NOMO-1 treated with dmso at 0.1 percent for 144 hours (cell line): Measurements from ENCODE around the gene SFXN2.
"Not testable (repeated sequence)": the region's sequence is repeated elsewhere in the genome, so short reads cannot be mapped to it uniquely, and the experiment has no call there.

Experiments
- DNase-seq: peaks from one replicate; lab custom pipeline; 2025; ENCODE audit not compliant: unreplicated experiment; lab: John Stamatoyannopoulos, UW

SFXN2 gene

DNA sequence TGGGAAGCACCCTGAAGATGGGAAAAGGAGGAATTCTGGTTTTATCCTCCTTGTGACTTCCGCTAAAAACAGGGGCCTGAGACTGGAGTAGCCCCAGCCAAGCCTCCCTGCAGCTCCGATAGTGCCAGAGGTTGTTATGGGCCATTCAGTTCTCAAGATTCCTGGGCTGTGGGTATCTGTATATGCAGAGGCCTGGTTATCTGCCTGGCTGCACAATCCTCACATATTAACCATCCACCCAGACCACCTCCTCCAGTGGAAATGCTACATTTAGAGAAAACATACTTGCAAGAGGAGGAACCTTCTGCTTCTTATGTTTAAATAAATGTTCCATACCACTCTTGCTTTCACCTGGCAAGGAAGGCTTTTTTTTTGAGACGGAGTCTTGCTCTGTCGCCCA lies 34.8 kb upstream of the SFXN2 start:
- no peak for DNase-seq

DNA sequence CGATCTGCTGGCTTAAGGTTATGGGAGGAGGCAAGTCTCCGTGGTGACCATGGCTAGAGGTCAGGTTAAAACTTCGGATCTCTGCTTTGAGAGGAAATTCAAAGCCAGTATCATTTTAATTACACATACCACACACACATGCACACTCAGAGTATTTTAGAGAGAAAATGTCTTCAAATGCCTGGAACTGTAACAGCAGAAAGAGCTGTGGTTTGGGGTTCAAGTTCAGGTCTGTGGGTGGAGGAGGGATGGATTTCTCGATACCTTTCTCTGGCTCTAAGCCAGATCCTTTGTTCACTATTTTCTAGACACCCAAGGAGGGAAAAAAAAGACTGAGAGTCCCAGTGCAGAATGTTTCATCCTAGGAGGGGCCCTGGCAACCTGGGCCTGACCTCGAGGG lies 32.7 kb upstream of the SFXN2 start:
- DNase-seq = no peak

DNA sequence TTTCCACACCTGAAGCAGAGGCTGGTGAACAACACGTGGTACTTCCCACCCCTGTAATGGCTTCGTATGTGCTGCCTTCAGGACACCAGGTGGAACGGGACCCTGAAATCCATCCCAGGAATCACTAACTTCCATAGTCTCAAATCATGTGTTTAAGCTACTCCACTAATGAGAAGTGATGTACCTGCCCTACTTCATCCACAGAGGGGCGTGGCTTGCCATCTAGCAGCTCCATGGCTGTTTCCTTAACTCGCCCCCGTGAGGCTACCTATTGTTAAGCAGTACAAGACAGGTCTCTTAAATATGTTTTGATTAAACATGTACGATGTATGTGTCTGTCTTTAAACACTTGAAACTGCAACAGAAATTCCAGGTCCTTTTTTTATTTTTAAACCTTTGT lies 32.0 kb upstream of the SFXN2 start:
- DNase-seq = no peak

DNA sequence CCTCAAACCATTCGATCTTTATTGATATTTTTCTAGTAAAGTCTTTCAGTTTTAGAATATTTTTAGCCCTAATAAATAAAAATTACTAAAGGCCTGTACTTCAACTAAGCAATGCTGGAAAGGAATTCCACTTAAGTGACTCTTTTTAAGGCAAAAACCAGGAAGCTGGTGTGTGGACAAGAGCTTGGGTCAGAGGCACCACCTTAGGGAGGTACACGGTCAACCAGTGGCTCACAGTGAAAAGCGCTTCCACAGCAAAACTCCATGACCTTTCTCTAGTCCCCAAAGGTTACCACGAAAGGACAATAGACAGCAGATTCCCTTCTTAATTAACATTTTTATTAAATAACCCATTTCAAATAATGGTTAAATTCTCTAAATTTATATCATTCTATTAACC lies 31.5 kb upstream of the SFXN2 start:
- no peak for DNase-seq

DNA sequence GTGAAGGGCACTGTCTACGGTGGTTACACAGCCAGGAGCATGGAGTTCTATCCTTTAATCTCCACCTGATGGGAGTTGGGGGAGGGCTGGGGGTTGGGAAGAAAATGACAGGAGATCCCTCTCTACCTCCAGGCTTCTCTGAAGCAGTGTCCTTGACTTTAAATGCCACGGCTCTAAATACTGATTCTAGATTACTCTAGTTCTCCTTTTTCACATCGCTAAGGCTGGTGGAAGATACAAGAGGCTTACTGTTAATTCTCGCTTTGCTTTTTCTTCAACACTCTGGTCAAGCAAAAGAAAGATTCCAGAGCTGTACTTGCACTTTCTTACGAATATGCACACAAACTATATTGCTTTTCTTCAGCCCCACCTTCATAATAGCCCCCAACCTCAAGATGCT lies 30.7 kb upstream of the SFXN2 start:
- DNase-seq = no peak

DNA sequence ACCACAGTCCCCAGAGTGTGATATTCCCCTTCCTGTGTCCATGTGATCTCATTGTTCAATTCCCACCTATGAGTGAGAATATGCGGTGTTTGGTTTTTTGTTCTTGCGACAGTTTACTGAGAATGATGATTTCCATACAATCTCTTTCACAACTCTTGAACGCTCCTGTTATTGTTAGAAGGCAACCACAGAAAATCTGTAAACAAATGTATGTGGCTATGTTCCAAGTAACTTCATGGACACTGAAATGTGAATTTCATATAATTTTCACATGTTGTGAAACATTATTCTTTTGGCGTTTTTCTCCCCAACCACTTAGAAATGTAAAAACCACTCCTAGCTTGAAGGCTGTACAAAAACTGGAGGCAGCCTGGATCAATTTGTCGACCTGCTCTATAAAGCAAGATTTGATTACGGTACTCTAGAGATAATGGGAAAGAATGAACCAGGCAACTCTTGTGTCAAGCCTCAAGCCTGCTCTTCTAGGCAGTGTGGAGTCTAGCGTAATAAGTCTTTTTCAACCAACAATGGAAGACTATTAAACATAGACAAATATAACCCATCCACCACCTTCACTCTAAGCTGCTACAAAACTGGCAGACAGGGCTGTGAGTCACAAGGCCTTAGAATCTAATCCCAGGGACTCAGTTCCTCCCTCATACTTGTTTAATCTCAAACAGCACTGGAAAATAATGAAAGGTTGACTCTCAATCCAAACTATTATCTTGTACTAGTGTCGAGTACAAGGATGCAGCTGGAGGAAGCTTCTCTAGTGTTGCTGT lies 23.0 kb upstream of the SFXN2 start:
- DNase-seq = no peak

DNA sequence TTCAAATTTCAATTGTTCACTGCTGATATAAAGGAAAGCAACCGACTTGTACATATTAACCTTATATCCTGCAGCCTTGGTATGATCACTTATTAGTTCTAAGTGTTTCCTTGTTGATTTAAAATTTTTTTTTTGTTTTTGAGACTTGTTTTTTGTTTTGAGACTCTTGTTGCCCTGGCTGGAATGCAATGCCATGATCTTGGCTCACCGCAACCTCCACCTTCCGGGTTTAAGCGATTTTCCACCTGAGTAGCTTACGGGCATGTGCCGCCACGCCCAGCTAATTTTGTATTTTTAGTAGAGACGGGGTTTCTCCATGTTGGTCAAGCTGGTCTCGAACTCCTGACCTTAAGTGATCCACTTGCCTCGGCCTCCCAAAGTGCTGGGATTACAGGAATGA lies 19.0 kb upstream of the SFXN2 start:
- DNase-seq = not testable (repeated sequence)

DNA sequence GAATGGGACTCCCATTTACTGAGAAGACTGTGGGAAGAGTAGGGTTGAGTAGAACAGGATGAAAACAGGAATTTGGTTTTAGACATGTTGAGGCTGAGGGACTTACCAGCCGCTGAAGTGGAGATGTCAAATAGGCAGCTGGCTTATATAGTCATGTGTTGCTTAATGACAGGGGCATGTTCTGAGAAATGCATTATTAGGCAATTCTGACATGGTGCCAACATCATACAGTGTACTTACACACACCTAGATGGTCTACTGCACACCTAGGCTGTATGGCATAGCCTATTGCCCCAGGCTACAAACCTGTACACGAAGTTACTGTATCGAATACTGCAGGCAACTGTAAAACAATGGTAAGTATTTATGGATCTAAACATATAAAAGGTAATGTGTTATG lies 17.7 kb upstream of the SFXN2 start:
- no peak for DNase-seq

DNA sequence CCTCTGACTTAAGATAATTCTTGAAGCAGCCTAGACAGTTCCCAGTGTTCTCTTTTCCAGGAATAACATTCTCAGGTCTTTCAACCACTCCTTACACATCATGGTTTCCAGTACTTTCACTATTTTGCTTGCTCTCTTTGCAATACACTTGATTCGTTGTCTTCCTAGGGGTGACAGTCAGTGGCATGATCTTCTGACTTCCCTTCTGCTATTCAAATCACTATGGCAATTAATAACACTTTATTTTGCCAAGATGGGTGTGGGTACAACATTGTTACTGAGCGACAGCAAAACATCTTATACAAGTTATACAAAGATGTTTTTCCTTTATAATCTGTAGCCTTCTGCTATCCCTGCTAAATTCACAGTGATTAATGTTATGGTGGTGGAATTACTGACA lies 15.5 kb upstream of the SFXN2 start:
- DNase-seq = no peak

DNA sequence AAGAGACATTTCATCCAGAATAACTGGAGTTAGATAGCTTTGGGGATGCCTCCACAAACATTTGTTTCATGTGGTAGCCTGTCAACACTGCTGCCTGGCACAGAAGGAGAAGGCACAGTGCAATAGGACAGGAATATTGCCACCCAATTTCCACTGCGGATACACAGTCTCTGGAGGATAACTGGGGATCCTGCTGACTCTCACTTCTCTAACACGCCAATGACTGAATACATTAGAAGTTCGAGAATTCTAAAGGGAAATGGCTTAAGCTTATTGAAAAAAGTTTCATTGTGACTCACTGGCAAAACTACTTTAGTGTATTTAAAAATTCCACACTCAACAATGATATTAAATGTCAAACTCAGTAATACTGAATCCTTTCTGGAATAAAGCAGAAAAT lies 13.2 kb upstream of the SFXN2 start:
- no peak for DNase-seq

DNA sequence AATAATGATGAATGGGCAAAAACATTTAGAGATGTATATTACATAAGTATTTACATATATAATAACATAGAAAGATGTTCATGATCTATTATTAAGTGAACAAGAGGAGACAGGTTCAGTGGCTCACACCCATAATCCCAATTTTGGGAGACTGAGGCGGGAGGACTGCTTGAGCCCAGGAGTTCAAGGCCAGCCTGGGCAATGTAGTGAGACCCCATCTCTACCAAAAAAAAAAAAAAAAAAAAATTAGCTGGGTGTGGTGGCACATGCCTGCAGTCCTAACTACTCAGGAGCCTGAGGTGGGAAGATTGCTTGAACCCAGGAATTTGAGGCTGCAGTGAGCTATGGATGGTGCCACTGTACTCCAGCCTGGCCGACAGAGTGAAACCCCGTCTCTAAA lies 12.6 kb upstream of the SFXN2 start:
- no peak for DNase-seq

DNA sequence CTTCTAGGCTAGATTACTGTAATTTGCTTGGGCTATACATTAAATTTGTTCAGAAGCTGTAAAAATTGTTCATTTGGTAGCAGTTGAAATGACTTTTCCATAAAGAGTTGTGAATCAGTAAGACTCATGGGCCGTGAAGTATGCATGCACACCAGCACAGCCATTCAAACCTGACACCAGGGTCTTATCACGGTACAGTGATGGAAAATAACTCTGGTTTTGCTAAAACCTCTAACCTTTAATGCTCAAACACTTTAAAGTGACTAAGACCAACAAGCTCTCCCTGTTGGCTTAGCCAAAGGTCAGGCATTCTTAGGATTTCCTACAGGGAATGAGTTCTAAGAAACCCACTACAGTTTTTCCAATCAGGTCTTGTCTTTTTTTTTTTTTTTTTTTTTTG lies 11.7 kb upstream of the SFXN2 start:
- DNase-seq = no peak

DNA sequence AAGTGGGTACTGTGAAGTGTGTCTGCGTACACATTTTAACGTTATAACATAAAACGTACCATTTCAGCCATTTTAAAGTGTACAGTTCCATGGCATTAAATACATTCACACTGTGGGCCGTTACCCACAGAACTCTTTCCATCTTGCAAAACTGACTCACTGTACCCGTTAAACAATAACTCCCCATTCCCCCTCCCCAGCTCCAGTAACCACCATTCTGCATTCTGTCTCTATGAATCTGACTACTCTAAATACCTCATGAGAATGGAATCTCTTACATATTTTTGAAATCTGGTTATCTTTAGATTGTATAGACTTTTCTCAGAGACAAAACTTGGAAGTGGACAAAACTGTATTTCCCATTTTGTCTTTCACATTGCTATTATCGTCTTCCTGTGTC lies 9.5 kb upstream of the SFXN2 start:
- DNase-seq = no peak

DNA sequence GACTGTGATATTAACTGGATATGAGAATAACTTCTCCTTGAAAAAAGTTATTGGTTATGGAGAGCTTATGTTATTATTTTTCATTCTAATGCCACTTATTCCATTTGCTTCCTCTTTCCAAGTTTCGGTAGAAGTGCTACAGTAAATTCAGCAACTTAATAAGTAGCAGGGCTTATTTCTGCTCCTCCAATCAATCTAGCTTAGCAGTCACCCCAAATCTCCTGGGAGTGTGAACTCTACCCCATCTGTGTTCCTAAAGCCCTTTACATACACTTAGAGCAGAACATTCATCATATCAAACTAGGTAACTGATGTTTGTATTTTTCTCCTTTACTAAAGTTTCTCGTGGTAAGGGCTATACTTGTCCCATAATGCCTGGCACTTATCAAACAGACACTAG lies 8.9 kb upstream of the SFXN2 start:
- DNase-seq = no peak

DNA sequence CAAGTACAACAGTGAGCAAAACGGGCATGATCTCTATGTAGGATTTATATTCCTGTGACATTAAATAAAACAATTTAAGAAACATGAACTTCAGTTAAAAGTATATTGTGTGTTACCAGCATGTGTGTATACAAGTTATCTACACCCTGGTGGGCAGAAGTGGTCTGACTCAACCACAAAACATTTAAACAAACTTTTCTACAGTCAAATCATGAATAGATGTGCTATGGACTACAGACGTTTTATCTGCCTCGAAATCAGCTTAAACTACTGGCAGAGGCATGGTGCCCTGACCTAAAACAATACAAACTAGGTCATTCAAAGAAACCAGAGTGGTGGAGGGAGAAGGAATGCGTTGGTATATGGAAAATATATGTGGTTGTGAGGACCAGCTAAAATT lies 3.8 kb upstream of the SFXN2 start:
- DNase-seq = no peak

DNA sequence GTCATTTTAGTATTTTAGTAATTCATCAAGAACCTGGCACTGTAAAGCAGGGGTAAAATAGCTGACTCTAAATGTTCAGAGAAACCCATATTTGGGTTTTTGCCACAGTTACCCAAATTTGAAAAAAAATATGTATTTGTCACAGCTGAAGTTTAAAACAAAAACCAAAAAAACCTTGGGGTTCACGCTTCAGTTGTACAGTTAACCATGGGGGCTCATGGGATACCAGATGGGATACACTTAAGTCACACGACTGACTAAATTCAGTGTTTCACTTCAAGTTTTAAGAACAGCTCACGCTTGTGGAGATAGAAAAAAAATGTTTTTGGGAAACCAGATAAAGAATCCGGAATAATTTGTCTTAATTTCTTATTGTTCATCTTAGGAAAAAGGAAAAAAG lies 2.3 kb upstream of the SFXN2 start:
- no peak for DNase-seq

DNA sequence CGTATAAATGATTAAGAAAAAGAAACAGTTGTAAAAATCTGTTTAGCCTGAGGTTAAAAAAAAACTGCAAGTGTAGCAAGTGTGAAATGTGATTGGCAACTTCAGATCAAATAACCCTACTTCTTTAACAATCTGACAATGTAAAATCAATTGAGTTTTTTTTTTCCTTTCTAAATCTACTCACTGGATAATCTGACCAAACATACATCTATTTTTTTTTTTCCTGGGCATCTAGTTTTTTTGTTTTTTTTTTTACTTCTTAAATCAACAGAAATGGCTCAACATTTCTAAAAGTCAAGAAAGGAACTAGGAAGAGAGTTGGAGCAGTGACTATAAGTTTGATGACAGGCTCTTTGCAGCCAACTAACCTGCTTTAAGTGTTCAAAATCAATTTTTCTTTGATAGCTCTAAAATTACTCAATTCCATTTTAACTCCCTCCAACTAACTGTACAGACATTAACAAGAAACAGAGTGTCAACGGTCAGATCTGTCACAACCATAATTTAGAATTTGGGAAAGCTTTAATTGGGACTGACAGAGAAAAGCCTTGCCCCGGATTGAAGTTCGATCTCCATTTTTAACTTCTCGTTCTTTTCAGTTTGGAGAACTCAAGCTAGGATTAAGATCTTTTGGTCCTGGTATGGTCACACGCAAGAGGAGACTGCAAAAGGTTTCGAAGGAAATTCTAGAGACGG lies 1.4 kb upstream of the SFXN2 start:
- DNase-seq = no peak

DNA sequence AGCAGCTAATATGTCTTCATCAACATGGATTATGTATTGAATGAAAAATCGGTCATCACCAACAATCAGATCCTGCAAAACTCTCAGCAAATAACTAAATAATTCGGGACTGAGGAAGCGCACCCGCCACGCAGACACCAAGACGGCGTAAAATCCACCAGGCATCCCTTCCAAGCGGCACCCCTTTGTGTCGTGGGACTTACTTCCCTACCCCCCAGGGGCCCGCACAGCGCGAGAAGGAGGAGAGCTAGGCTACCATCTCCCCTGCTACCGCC lies 960 bp upstream of the SFXN2 start:
- DNase-seq = peak; percentile 58

DNA sequence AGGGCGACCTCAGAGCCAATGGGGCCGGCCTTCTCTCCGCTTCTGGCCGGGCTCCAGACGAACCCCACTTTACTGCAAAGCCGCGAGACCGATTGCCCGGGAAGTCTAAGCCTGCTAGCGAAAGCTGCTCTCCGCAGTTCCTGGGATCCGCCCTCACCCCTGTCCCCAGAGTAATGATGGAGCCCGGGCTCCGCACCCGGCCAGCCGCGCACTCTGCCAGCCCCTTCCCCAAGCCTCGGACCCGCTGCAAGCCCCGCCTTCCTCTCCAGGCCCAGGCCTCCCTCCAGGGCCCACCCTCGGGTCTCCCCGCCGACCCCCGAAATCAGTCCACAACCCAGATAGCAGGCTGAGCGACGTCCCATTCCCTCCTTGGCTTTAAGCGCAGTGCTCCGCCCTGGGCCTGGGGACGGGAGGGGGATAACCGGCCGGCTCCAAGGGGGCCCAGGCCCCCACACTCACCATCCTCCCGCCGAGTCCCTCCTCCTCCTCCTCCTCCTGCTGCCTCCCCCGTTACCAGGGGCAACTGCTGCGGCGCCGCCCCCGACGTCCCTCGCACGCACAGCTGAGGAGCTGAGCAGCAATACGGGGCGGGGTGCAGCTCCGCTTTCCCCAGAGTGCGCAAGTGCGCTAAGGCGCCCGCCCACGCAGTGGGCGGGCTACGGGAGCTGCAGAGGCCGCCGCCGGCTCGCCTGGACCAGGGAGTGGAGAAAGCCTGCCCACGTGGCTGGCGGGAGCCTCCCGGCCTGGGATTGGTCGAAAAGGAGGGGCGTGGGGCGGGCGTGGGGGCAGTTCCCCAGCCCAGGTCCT lies 419 bp upstream of the SFXN2 start, which contains the start of gene ARL3:
Gene ARL3 (minus strand): TSS at position 584 of the 807 bp plus-strand sequence. CDS start 122 bp downstream, at position 462.
- DNase-seq = peak; percentile 98

DNA sequence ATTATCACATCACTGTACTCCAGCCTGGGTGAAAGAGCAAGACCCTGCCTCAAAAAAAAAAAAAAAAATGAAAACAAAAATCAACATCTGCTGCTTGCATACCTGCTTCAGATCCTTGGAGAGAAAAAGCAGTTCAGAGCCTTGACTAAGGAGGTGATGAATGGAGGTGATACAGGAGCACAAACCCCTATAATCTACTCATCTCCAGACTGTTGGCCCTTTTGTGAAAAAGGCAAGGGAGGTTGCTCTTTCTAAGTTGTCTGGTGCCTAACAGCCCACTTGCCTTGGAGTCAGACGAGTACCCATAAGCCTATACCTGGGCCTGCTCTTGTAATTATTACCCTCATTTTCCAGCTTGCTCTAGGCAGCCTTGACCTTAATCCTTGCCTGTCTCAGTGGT lies 1.4 kb downstream of the SFXN2 start:
- no peak for DNase-seq

DNA sequence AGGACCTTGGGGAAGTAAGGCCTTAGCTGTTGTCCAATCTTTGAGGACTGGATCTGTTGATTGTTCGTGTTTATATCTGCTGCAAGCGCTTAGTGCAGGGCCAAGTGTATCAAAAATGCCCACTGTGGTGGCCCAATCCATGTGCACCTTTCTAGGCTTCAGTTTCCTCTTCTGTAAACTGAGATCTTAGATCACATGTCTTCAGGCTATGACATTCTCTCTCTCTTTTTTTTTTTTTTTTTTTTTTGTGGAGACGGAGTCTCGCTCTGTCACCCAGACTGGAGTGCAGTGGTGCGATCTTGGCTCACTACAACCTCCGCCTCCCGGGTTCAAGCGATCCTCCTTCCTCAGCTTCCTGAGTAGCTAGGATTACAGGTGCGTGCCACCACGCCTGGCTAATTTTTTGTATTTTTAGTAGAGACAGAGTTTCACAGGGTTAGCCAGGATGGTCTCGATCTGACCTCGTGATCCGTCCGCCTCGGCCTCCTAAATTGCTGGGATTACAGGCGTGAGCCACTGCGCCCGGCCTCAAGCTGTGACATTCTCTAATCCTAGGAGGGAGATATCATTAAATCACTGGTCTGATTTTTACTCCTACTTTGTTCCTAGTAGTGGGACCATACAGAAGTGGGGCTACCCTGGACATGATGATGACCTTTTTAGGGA lies 2.6 kb downstream of the SFXN2 start:
- DNase-seq = not testable (repeated sequence)

DNA sequence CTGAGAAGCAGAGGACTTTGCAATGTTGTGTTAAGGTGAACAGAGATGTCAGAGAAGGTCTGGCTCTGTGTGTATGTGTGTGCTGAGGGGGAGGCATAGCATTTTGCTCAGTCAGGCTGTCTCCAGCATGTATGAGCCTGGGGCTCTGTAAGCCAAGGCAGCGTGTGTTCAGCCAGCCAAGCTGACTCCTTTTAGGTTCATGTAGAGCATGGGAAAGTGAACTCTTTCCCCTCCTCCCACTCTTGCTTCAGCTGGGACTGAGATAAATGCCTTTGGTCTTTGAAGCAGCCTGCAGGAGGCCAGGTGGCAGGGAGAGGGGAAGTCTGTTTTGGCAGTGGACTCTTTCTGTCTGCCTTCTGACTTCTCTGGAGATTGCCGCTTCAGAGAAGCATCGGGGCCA lies 3.8 kb downstream of the SFXN2 start:
- no peak for DNase-seq
